HG02678 (cell line): ENCODE results near the gene TMEM182.

Experiments used
- ATAC-seq: cut with Tn5 transposase; IDR thresholded peaks from one replicate; pipeline ENCODE4 v1.9.1; 2021; ENCODE audit warnings: mild to moderate bottlenecking, moderate library complexity; ENCODE audit not compliant: unreplicated experiment

Gene TMEM182

DNA sequence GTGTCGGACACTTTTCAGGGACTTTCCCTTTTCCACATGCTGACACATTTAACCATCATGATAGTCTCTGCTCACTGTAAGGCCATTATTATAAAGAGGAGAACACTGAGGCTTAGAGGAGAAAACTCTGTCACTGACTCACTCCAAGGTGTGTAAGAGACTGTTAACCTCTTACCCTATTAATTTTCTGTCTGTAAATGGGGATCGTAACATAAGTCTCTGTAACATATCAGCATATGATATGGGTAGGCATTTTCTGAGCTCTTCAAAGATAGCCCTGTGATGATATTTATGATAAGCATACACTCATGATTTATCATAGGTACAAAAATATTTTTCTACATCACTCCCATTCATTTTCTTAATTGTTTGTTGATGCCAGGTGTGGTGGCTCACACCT lies 36.4 kb downstream of the TMEM182 start:
- ATAC-seq = no peak

DNA sequence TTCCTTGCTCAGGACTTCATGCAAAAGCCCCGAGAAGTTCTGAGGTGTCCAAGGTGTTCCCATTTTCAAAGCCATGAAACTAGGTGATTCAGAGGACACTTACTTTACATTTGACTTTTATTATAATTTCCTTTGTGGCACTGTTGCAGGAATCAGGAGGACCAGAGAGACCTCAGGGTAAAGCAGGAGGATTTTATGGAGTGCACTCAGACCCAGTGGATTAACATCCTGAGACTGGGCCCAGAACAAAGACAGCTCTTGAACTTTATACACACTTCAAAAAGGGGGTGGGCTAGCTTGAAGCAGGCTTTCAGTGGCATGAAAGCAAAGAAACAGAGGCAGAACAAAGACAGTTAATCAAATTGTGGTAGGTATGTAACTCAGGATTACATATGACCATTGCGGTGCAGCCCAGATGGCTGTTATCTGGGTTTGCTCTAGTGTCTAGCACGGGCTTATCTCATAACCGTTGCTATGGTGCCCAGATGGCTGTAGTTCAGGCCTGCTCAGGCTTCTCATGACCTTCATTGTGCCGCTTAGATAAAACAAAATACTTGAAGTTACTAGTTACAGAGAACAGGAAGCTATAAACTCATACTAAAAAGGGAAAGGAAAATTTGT lies 39.4 kb downstream of the TMEM182 start:
- no peak for ATAC-seq

DNA sequence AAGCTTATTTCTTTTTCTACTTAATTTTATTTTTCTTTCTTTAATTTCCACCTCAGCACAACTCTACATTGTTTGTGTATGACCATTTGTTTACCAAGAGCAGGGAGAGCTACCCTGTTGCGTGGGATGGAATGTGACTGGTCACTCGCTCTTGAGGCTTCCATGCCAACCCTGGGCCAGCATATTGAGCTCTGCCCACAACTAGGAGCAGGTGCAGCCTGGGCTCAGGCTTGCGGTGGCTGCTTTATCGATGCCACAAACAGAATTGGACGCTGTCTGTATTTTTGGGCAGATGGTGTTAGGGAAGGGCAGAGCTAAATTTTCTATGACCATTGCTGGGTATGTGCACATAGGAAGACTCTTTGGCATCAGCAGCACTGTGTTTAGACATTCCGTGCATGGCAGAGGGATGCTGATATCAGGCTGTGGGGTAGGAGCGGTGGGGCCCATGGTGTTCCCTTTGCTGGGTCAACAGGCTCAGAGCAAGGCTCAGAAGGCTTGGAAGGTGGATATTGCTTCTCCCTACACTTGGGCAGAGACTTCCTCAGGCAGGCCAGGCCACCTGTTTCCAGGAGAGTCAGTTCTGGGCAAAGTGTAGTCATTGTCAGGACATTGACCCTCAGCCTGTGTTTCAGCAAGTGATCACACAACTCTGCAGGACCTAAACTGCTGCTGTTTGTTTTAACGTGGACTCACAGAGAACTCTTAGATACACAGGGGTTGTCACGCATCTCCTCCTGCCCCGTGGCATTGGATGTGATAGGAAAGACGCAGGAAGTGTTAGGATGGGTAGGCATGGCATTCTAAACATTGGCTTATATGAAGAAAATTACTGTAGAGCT lies 40.2 kb downstream of the TMEM182 start:
- ATAC-seq = no peak

DNA sequence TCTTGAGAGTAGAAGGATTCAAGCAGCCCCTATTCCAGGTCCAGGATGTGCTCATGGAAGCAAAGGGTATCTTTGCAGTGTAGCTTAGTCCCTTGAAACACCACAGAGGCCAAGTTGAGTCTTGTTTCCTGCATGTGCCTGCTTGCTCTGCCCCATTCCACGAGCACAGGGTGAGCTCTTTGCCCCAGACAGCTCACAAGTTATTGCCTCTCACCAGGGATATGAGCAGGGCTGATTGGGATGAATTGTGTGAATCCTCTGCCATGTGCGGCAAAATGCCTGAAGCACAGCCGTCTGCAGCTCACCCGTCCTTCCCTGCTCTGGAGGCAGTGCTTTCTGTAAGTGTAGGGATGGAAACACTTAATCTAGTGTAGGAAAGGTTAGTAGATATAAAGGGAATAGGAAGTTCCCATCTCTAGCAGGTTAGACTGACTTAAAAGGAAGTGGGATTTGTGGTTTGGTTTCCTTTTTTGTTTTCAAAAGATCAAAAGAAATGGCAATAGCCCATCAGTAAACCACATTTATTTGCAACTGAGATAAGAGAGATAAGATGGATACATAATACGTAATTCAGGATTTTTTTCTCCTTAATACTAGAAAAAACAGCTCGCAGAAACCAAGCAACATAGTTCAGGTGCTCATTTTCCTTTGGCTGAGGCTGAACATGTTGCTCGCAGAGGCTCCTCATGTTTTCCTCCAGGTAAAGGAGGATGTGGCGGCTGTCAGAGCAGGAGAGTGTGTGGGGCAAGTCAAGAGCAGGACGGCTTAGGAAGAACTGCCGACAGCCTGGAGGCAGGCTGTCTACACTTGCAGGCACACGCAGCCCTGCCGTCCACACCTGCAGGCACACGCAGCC lies 41.4 kb downstream of the TMEM182 start:
- no peak for ATAC-seq

DNA sequence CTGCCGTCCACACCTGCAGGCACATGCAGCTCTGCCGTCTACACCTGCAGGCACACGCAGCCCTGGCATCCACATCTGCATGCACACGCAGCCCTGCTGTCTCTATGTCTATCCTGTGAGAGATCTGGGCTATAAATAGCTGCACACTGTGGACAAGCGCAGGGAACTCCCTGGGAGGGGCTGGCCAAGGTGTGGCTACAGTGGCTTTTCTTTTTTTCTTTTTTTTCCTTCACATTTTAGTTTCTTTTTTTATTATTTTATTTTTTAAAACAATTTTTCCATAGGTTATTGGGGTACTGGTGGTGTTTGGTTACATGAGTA lies 42.0 kb downstream of the TMEM182 start:
- ATAC-seq = no peak

DNA sequence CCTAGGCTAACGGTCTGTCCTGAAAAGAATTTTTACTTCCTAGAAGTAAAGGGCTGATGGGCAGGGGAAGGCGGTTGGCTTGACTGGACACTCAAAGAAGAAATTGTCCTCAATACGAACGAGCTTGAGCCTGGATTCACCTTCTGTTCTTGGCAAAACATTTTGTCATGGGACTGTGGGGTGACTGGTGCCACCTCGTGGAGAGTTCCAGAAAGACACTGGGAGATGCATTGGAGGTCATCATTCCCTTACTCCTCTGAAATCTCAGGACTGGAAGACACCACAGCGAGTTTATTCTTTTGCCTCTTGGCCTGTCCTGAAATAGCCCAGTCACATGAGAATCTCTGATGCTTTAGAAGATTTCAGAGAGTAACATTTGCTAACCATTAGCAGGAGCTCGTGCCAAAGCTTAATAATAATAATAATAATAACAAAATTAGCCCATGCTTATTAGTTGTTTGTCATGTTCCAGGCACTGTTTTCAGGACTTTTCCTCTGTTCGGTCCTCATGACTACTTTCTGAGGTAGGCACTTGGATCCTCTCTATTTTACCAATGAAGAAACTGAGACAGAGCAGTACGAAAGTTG lies 44.5 kb downstream of the TMEM182 start:
- peak; percentile 88 for ATAC-seq

DNA sequence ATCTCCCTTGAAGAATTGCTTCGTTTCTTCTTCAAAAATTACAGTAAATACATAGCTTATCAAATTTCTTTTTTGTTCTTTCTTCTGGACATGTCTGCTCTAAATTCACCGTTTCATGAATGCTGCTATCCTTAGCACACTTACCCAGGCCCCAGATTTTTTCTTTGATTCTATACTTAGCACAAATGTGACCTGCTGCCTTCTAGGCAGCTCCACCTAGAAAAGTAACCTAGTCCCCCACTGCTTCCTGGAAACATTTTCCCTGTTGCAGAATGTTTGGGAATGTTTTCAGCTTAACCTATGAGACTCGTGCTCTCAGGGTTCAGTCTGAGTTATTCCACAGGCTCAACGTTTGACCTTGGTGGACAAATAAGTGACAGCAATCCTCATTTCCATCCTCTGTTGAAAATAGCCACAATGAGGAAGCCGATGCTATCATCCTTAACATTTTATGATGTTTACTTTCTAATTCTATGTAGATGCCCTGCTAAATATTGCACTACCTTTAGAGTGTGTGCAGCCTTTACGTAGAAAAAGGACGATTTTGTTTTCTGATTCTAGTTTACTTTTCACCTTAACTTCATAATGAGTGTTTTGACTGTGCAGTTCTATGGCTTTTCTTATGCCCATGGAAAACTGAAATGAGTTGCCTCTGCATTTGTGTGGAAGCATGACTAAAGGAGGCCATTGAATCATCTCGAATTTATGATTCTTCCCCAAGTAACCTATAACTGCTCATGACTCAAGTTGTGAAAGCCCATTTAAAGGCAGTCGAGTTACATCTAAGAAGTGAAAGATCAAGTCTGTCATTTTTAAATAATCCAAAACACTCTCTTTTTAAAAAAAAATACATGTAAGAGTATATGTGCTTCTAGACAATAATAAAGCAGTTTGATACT lies 47.7 kb downstream of the TMEM182 start:
- no peak for ATAC-seq

DNA sequence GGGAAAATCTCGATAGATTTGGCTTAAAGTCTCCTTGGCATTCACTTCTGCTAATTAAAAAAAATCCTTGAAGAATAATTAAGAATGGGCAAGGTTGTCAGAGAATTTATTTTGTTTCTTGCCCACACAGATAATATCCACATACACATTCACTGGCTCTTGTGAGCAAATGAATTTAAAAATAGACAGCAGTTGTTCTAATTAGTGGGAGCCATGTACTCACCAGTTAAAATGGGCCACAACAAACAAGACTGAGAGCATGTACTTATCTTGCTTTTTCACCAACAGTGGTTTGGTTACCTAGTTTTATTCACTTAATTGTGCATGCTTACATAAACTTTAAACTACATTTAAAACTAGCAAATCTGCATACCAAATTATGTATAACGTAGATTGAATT lies 53.5 kb downstream of the TMEM182 start:
- ATAC-seq = no peak

DNA sequence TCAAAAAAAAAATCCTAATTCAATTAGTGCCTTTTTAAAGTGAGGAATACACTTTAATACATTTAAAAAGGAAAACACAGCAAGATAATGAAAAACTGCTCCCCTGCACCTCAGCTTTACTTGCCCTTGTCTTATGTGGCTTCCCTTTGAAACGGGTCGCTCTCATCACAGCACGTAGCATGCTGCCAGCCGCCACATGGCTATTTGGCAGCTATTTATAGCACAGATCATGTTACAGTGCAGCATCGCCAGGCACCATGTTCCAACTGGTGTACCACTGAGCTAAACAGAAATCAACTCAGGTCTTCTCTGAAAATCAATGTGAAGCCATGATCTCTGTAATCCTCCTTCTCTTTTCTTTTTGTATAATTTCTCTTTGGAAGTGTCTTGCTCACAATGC lies 65.1 kb downstream of the TMEM182 start:
- ATAC-seq = no peak

DNA sequence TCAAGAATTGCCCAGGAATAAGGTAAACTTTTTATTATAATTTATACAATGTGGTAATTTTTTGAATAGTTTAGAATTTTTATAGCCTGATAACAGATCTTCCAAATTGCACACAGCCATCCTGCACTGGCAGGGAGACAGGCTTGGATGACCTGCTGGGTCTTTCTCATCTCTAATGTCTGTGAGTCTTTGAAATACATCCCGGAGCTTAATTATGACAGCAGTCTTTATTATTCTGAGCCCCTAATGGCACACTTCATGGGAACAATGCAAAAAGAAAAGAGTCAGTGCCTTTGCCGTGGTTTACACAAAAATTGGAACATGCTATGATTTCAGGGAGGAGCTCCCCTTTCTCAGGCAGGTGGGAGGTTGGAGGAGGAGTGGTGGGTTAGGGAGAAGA lies 71.0 kb downstream of the TMEM182 start:
- ATAC-seq = no peak

DNA sequence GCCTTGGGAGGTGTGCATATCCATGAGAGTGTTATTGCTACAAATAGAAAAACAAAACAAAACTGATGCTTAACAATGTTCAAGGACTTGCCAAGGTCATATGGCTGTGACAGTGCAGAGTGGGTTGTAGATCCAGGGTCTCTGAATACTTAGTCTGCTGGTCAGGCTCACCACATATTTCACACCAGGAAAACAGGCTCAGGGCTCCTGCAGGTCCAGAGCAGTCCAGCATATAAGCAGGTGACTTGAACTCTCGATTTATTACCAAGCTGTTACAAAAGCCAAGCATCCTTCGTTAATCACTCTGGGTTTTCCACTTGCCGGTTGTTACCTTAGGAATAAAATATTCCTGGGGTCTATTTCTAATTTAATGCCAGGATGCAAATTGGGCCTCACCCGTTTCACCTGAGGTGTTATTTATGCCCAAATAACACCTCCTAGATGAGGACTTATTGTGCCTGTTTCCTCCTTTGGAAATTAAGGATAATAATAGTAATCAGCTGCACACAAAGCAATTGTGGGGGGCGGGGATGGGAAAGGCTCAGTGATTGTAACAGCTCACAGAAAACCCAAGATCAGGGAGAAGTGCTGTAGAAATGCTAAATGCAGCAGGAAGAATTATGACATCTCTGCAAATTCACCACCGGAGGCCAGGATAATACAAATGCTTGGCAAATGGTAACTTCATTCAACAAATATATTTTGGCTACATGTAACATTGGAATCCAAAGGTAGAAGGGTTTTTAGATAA lies 72.9 kb downstream of the TMEM182 start:
- no peak for ATAC-seq

DNA sequence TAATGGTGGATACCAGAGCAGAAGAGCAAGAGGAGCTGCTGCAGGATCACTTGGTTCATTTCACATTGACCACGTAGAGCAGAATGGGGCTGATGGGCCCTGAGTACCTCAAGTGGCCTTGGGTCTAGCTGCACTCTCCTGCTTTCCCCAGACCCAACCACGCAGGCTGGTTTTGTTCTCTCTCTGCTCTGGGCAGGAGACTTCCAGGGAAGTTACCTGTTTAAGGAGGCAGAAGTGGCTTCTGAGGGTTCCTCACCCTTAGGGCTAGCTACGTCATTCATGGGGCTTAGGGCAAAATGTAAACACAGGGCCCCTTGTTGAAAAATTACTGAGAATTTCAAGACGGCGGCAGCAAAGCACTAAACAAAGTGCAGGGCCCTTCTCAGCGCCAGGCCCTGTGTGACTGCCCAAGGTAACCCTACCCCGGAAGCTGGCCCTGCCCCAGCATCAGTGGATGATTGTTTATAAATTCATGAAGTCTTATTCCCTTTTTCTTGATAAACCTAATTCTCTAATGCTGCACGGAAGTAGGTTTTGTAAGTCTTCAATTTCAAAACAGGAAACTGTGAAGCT lies 75.9 kb downstream of the TMEM182 start:
- ATAC-seq = no peak

DNA sequence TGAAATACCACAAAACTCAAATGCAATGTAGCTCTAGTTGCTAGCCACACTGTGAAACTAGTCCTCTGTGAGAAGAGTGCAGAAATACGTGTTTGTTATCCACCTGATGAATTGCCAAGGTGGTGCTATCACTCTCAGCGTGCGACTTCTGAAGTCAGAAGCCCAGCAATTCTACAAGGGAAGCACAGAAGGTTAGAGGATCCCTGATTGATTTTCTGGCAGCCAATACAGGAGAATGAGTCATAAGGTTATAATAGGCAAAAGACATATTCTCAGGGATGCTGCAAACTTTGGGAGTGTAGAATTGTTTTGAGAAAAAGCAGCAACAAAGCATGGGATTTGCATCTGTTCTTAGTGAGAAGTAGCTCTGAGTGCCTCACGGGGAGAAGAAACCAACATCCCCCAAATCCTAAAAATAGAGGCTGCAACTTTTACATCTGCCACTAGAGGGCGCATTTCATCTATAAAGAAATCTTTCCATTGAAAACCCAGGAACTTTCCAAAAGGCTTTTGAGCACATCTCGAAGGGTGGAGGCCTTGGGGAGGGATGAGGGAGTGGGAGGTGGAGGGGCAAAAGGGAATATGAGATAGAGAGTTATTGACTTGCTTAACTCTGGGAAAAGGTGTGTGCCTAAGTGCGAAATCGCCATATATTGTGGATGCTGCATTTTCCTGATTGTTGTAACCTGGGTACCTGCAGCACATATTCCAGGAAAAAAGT lies 78.0 kb downstream of the TMEM182 start:
- ATAC-seq = no peak

DNA sequence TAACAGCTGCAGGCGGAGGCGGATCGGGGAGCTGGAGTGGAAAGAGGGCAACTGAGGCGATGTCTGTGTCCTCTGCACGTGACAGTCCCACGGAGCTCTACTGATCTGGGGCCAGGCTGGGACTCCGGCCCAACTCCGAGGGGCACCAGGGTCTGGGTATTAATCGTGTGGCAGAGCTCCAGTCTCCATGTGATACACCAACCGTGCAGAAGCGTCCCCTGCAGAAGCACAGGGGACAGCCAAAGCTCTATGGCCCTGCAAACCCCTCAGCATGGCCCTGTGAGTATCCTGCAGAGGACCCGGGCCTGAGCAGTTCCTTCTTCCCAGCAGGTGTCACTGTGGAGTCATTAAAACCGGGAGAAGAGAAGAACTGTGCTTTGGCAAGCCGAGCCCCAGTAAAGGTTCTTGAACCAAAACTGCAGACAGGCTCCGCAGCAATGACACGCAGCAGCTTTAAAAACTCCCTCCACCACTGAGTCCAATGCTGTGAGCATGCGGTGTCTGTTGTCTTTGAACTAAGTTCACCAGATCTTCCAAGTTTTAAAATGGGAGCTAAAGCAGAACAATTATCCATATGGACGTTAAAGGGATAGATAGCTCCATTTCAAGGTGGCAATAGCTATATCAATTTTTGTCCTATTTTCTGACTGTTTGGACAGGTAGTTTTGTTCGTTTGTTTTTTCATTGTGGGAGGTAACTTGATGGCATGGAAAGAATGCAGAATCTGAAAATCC lies 79.4 kb downstream of the TMEM182 start:
- ATAC-seq = peak; percentile 75

DNA sequence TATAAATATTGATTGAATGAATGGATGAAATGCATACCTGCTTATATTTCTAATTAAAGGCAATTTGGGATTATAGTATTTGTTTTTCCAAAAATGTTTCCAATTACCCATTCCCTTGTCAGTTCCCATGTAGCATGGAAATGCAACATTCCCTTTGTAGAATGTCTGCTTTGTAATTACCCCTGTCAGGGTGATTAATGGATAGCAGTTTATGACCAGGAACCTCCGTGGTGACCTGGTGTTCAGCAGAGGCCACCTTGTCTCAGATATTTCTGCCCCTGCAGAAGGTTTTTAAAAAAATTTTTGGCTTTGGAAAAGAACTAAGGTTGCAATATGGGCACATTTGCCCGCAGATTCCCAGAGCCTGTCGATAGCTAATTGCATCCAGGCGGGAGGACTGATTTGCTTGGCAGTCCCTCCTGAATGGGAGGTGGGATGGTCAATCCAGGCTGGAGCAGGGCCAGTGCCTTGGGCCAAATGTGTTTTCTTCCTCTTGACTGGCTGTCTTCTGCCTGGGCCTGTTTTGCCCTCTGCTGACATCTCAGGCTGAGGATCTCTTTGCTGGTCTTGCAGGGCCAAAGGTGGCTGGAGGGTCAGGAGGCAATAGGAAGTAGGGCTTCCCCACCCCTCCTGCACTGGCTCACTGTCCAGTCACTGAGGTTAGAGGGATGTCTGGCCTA lies 82.1 kb downstream of the TMEM182 start:
- no peak for ATAC-seq

DNA sequence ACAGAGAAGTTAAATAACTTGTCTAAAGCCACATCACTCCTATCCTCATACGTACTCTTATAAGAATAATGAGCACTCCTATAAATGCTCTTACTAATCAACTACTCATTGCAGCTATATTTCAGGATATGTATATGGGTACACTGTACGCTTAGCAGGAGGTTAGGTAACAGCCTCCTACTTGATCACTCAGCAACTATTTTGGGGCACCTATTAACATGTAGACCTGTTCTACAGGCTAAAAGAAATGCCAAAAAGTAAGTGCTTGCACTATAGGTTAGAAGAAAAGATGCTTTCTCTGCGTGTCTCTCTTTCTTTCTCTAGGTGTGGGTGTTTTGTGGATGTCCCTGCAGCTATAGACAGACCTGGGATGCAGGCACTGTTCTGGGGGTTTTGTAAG lies 83.1 kb downstream of the TMEM182 start:
- ATAC-seq = no peak

DNA sequence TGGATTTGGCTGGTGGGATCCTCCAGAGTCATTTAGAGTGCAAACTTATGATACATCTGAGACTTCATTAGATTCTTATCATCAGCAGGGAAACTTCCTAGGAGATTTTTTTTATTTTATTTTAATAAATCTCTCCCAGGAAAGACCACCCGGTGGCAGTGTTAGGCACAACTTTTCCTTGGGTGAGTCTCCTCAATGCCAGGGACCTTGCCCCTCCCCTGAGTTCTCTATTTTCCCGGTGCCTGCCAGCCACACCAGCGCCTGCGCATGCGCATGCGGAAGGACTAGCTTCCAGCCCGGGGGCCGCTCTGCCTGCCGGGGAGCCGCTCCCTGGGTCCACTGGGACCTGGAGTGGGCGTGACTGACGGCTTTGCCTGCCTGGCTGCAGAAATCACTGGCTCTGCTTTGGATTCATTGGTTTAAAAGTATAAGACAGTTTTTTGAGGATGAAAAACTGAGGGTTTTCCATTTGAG lies 86.6 kb downstream of the TMEM182 start:
- no peak for ATAC-seq
